Psoas muscle (tissue), 8 donors: Measurements from ENCODE around the gene BIRC5. TPM values are rescaled to one million over a fixed set of nuclear protein-coding genes. Genes with fewer than 3 reads are reported as not detected.
A peak's percentile ranks its signal among the peaks of the same experiment; 100 is the strongest.

Source experiments
- ATAC-seq, 4 donors: fragments of 200-7000 bp; cut with Tn5 transposase; one replicate each; pipeline ENCODE4 v1.9.1; 2020; ENCODE audit warnings: moderate library complexity in 3 of 4, mild to moderate bottlenecking in 2 of 4
- DNase-seq, 2 donors: peaks; one replicate each; pipeline ENCODE4 v3.0.0-alpha.2; 2020
- H3K27ac ChIP-seq: fragments of 200-600 bp; one replicate; pipeline ENCODE4 v1.8.0; 2022
- H3K27me3 ChIP-seq, 3 donors: fragments of 200-600 bp in 1 of 3; one replicate each; pipeline versions ENCODE4 v1.6.1 to v1.8.0; 2013 to 2022; ENCODE audit warnings: low read length in 2 of 3, mild to moderate bottlenecking in 2 of 3, moderate library complexity in 1 of 3; ENCODE audit not compliant: insufficient read depth in 3 of 3
- H3K36me3 ChIP-seq, 2 donors: fragments of 200-600 bp in 1 of 2; one replicate each; pipeline versions ENCODE4 v1.6.1 to v1.8.0; 2013 to 2022; ENCODE audit warnings: low read depth in 1 of 2, mild to moderate bottlenecking in 1 of 2, moderate library complexity in 1 of 2; ENCODE audit not compliant: insufficient read depth in 1 of 2
- H3K4me1 ChIP-seq: fragments of 200-600 bp; one replicate; pipeline ENCODE4 v1.8.0; 2022
- H3K4me3 ChIP-seq: fragments of 200-600 bp; one replicate; pipeline ENCODE4 v1.8.0; 2022; ENCODE audit warnings: mild to moderate bottlenecking
- H3K9me3 ChIP-seq: fragments of 200-600 bp; one replicate; pipeline ENCODE4 v1.8.0; 2022
- WGBS, 3 donors: extraction: QIAGEN DNeasy Blood & Tissue Kit; methylation state at CpG; one replicate each; pipeline versions ENCODE4 v1.1.6 to v1.1.7; 2013; 5-methylcytosine and 5-hydroxymethylcytosine counted together
- intact Hi-C, 2 donors: fragments of 100-400 bp; cut with DNase I; formaldehyde crosslinking; loops; one replicate each; pipeline versions ENCODE4 v1.11.0 to v1.14.2; 2022
- polyA plus RNA-seq, 3 donors: library from polyadenylated mRNA; stranded (reverse); fragments of 200-250 nt; gene quantifications; one replicate each; pipeline ENCODE4 v1.2.3, GENCODE V29; 2013
- total RNA-seq, 4 donors: library from RNA; stranded (reverse); fragmentation: NEBNext Ultra II Directional in 2 of 4; extraction: Animal tissue kit (Norgen Biotek cat#: 25700) in 2 of 4; gene quantifications; one replicate each; pipeline versions ENCODE4 v1.2.1 to v1.2.4, GENCODE V29; 2021 to 2023
- TF ChIP-seq, protein P1 (sequence below): fragments of 200-600 bp; IDR thresholded peaks from one replicate; pipeline ENCODE4 v1.8.0; 2022; ENCODE audit warnings: antibody characterized with exemption
- donor health status: healthy with polysubstance abuse.
- donor health status: DM: no; HTN: no; CAD: no; lungs with moderate emphysema.
- donor health status: Bipolar disorder and iron deficiency.
- donor health status: healthy.
- donor health status: DM: yes; HTN: yes; CAD: no.
- donor health status: DM: no; HTN: no; CAD: no.
- donor health status: DM: no; HTN: no; CAD: no.
- donor health status: DM: yes; HTN: yes; CAD: no.

The BIRC5 gene
- total and polyA plus RNA-seq, 7 donors = 0.06 to 0.96 (median 0.23) TPM; not detected in 2

DNA sequence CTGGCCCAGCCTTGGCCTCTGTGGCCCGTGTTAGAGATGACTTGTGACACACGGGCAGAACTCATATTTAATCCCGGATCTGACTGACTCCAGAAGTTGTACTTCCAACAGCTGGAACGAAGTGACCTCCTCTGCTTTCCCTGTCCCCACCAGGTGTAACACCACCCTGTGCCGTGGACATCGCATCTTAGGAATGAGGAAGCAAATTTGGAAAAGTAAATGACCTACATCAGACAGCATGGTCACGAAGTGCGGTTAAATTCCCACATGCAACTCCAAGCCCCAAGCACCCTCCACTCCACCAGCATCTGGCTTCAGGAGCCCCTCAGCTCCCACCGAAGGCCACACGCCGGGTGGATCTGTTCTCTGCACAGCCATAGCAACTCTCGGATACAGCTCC, 30.1 kb upstream of the BIRC5 start:
- TF ChIP-seq, protein P1, sequence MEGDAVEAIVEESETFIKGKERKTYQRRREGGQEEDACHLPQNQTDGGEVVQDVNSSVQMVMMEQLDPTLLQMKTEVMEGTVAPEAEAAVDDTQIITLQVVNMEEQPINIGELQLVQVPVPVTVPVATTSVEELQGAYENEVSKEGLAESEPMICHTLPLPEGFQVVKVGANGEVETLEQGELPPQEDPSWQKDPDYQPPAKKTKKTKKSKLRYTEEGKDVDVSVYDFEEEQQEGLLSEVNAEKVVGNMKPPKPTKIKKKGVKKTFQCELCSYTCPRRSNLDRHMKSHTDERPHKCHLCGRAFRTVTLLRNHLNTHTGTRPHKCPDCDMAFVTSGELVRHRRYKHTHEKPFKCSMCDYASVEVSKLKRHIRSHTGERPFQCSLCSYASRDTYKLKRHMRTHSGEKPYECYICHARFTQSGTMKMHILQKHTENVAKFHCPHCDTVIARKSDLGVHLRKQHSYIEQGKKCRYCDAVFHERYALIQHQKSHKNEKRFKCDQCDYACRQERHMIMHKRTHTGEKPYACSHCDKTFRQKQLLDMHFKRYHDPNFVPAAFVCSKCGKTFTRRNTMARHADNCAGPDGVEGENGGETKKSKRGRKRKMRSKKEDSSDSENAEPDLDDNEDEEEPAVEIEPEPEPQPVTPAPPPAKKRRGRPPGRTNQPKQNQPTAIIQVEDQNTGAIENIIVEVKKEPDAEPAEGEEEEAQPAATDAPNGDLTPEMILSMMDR = no peak

DNA sequence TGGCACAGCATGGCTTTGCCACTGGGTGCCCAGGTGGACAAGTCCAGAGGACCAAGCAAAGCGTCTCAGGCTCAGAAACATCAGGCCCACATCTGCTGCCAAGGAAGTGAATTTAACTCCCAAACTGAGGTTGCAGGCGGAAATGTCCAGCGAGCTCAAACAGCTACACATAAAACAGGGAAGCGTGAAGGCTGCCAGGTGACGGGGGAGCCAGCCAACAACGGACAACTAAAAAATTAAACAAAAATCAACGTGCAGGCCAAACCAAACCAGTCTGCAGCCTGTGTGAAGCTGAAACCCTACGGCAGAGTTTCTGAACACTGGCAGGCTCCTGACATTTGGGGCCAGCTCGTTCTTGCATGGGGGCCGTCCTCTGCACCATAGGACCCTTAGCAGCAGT, 29.7 kb upstream of the BIRC5 start:
- intact Hi-C loops = loop anchor here in 1 of 2 donors (5.0 kb wide), 1 partner anchor 42 kb away; no protein-coding TSS in a partner anchor
- TF ChIP-seq, protein P1 = no peak
- Histone ChIP-seq H3K36me3 (no peaks in the 10 kb centered on the region), H3K4me1 (peaks cover 18% of the 10 kb centered on the region), H3K27me3 (no peaks in the 10 kb centered on the region), H3K9me3 (no peaks in the 10 kb centered on the region), H3K27ac (no peak overlapping the region), H3K4me3 (no peak overlapping the region)
- no peak for DNase-seq
- 63 to 76% (median 67%) methylated on average over 10 of the region's 10 CpGs for WGBS, 3 donors
- ATAC-seq = no peak

More for the DNA sequence above, 30.1 kb upstream of the BIRC5 start:
- no peaks in the 10 kb centered on the region for H3K36me3 ChIP-seq
- WGBS, 3 donors = 84 to 90% (median 84%) methylated on average over 12 of the region's 12 CpGs
- no peak overlapping the region for H3K4me3 ChIP-seq
- peaks cover 18% of the 10 kb centered on the region for H3K4me1 ChIP-seq
- DNase-seq (no peak), ATAC-seq (no peak)
- H3K9me3 ChIP-seq = no peaks in the 10 kb centered on the region
- intact Hi-C loops = loop anchor here in 1 of 2 donors (5.0 kb wide), 1 partner anchor 42 kb away; no protein-coding TSS in a partner anchor
- no peak overlapping the region for H3K27ac ChIP-seq
- no peaks in the 10 kb centered on the region for H3K27me3 ChIP-seq

- H3K4me1 ChIP-seq = peaks cover 17% of the 10 kb centered on the region
- no peaks in the 10 kb centered on the region for H3K36me3 ChIP-seq
- no peak overlapping the region for H3K27ac ChIP-seq
- whole genome bisulfite sequencing, 3 donors = 64 to 81% (median 64%) methylated on average over 9 of the region's 9 CpGs
- no peak overlapping the region for H3K4me3 ChIP-seq
- no peaks in the 10 kb centered on the region for H3K27me3 ChIP-seq
- DNase-seq (no peak), ATAC-seq (no peak)
- intact Hi-C loops = loop anchor here in 1 of 2 donors (5.0 kb wide), 2 partner anchors 43 to 67 kb away; no protein-coding TSS in a partner anchor
- H3K9me3 ChIP-seq = no peaks in the 10 kb centered on the region
- TF ChIP-seq, protein P1 = no peak
Measured at GRCh38 chr17:78184868-78185267, 29.2 kb upstream of the BIRC5 start.

DNA sequence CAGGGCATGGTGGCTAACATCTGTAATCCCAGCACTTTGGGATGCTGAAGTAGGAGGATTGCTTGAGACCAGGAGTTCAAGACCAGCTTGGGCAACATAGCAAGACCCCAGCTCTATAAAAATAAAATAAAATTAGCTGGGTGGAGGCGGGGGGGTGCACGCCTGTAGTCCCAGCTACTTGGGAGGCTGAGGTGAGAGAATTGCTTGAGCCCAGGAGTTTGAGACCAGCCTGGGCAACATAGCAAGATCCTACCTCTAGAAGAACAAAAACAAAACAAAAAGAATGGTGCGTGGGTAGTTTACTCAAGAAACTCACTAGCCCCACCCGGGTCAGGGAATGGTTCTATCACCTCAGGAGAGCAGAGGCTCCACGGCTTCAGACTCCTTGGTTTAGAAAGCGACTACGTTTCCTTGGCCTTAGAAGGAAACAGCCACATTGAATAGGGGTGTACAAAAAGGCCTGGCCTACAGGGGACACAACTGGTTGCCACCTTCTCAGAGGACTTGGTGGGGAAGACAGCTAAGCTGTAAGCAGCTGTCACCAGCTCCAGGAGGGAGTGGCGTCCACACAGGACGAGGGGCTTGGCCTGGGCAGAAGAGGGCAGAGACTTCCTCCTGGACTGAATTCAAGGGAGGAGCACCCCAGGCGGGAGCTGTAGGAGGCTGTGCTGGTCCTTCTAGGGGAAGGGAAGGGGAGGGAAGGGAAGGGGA, 27.9 kb upstream of the BIRC5 start:
- ATAC-seq (peak in 1 of 4 donors; percentile 4), DNase-seq (peak in 1 of 2 donors; percentile 71)
- Histone ChIP-seq H3K9me3 (no peaks in the 10 kb centered on the region), H3K36me3 (peaks cover 0 to 11% of the 10 kb centered on the region in 2 donors), H3K27ac (no peak overlapping the region), H3K4me1 (peaks cover 8% of the 10 kb centered on the region), H3K27me3 (no peaks in the 10 kb centered on the region), H3K4me3 (peak overlapping the region; percentile 65)
- intact Hi-C loops = loop anchor here in 1 of 2 donors (5.0 kb wide), 1 partner anchor 66 kb away; no protein-coding TSS in a partner anchor
- TF ChIP-seq, protein P1 = no peak
- WGBS, 3 donors = 50 to 75% (median 61%) methylated on average over 7 to 10 of the region's 10 CpGs
